ENCODE data around the gene KATNA1. TPM values are rescaled to one million over a fixed set of nuclear protein-coding genes. Genes with fewer than 3 reads are reported as not detected.

The KATNA1 gene
- polyA plus RNA-seq, 1 donor: 21.1 TPM

Other genes with a start within 250 kb of the KATNA1 start
- 0.52 TPM for gene SUMO4, start 248.5 kb downstream of the KATNA1 start, polyA plus RNA-seq (ENCODE audit: insufficient read length)
- 0.46 TPM for gene ZC3H12D, start 163.7 kb downstream of the KATNA1 start, polyA plus RNA-seq (ENCODE audit: insufficient read length)
- gene PPIL4, start 102.7 kb downstream of the KATNA1 start, polyA plus RNA-seq (ENCODE audit: insufficient read length): 26.8 TPM
- 45.7 TPM for gene GINM1, start 82.3 kb downstream of the KATNA1 start, polyA plus RNA-seq (ENCODE audit: insufficient read length)
- 19.4 TPM for gene LATS1, start 69.4 kb upstream of the KATNA1 start, polyA plus RNA-seq (ENCODE audit: insufficient read length)
- 20.0 TPM for gene NUP43, start 97.8 kb upstream of the KATNA1 start, polyA plus RNA-seq (ENCODE audit: insufficient read length)
- 62.8 TPM for gene PCMT1, start 101.0 kb upstream of the KATNA1 start, polyA plus RNA-seq (ENCODE audit: insufficient read length)
- gene LRP11, start 215.6 kb upstream of the KATNA1 start, polyA plus RNA-seq (ENCODE audit: insufficient read length): 19.6 TPM
- gene RAET1E, start 249.4 kb upstream of the KATNA1 start, polyA plus RNA-seq (ENCODE audit: insufficient read length): 0.45 TPM

Measured in hindlimb muscle (tissue), 1 donor.